Glutamatergic neuron (in vitro differentiated cells): Measurements from ENCODE around the gene ATP2A3. TPM values are rescaled to one million over a fixed set of nuclear protein-coding genes. Genes with fewer than 3 reads are reported as not detected.

Experiments
- DNase-seq: peaks from one replicate; pipeline ENCODE4 v3.0.0; 2022
- H3K27ac Mint-ChIP-seq: one replicate; pipeline ENCODE4 v1.8.0; 2020; ENCODE audit warnings: mild to moderate bottlenecking, mixed read lengths, inconsistent platforms; ENCODE audit not compliant: unreplicated experiment
- H3K27me3 Mint-ChIP-seq: one replicate; pipeline ENCODE4 v1.8.0; 2020; ENCODE audit warnings: mild to moderate bottlenecking, moderate library complexity, mixed read lengths, inconsistent platforms; ENCODE audit not compliant: unreplicated experiment
- H3K36me3 Mint-ChIP-seq: one replicate; pipeline ENCODE4 v1.8.0; 2020; ENCODE audit warnings: mild to moderate bottlenecking, mixed read lengths, inconsistent platforms; ENCODE audit not compliant: unreplicated experiment
- H3K4me1 Mint-ChIP-seq: one replicate; pipeline ENCODE4 v1.8.0; 2020; ENCODE audit warnings: mild to moderate bottlenecking, low read depth, mixed read lengths, inconsistent platforms; ENCODE audit not compliant: unreplicated experiment
- H3K4me3 Mint-ChIP-seq: one replicate; pipeline ENCODE4 v1.8.0; 2020; ENCODE audit warnings: mild to moderate bottlenecking, mixed read lengths, inconsistent platforms; ENCODE audit not compliant: unreplicated experiment
- H3K9me3 Mint-ChIP-seq: one replicate; pipeline ENCODE4 v1.8.0; 2020; ENCODE audit warnings: mild to moderate bottlenecking, moderate library complexity, mixed read lengths, inconsistent platforms; ENCODE audit not compliant: unreplicated experiment
- CTCF ChIP-seq: fragments of 200-600 bp; sonication (generic); IDR thresholded peaks from one replicate; pipeline ENCODE4 v1.5.0; 2021; ENCODE audit not compliant: partially characterized antibody, unreplicated experiment
- total RNA-seq: library from RNA; stranded (reverse); fragmentation: NEBNext Ultra II Directional; extraction: Animal tissue kit (Norgen Biotek cat#: 25700); gene quantifications from one replicate; pipeline ENCODE4 v1.2.1, GENCODE V29; 2021; ENCODE audit not compliant: unreplicated experiment

Gene ATP2A3
- total RNA-seq, 1 donor from 2014 or later = 97.8 TPM

GRCh38 chr17:3924512-3925350 is 39.5 kb downstream of the ATP2A3 start:
- H3K27ac Mint-ChIP-seq = peak overlapping the region; percentile 92
- peaks cover 9% of the 10 kb centered on the region for H3K27me3 Mint-ChIP-seq
- DNase-seq = peak; percentile 75
- peaks cover 10% of the 10 kb centered on the region for H3K9me3 Mint-ChIP-seq
- TF ChIP-seq CTCF = no peak
- peaks cover 23% of the 10 kb centered on the region for H3K4me1 Mint-ChIP-seq
- H3K36me3 Mint-ChIP-seq = no peaks in the 10 kb centered on the region
- H3K4me3 Mint-ChIP-seq = peak overlapping the region; percentile 56

- no peaks in the 10 kb centered on the region for H3K36me3 Mint-ChIP-seq
- peaks cover 10% of the 10 kb centered on the region for H3K9me3 Mint-ChIP-seq
- H3K27ac Mint-ChIP-seq = peak overlapping the region; percentile 92
- DNase-seq = no peak
- no peak for TF ChIP-seq CTCF
- peaks cover 24% of the 10 kb centered on the region for H3K4me1 Mint-ChIP-seq
- H3K27me3 Mint-ChIP-seq = peaks cover 11% of the 10 kb centered on the region
- peak overlapping the region; percentile 60 for H3K4me3 Mint-ChIP-seq
Observed at GRCh38 chr17:3923466-3924190, 40.6 kb downstream of the ATP2A3 start.

GRCh38 chr17:3922765-3923164 is 41.5 kb downstream of the ATP2A3 start:
- no peak for TF ChIP-seq CTCF
- Mint-ChIP-seq H3K27ac (peak overlapping the region; percentile 22), H3K36me3 (no peaks in the 10 kb centered on the region), H3K9me3 (peaks cover 10% of the 10 kb centered on the region), H3K4me3 (no peak overlapping the region), H3K27me3 (peaks cover 10% of the 10 kb centered on the region), H3K4me1 (peaks cover 26% of the 10 kb centered on the region)
- DNase-seq = no peak

- DNase-seq = no peak
- Mint-ChIP-seq H3K4me1 (peaks cover 23% of the 10 kb centered on the region), H3K4me3 (no peak overlapping the region), H3K9me3 (peaks cover 8% of the 10 kb centered on the region), H3K27me3 (peaks cover 7% of the 10 kb centered on the region), H3K27ac (no peak overlapping the region), H3K36me3 (no peaks in the 10 kb centered on the region)
- no peak for TF ChIP-seq CTCF
Observed at GRCh38 chr17:3921502-3922319, 42.5 kb downstream of the ATP2A3 start.
